ENCODE results near the gene RAD21L1. TPM values are rescaled to one million over a fixed set of nuclear protein-coding genes. Genes with fewer than 3 reads are reported as not detected.

Gene RAD21L1
- total RNA-seq, 4 donors from 2014 or later: 0.39 TPM; not detected in 3

GRCh38 chr20:1296117-1296610, 70.3 kb downstream of the RAD21L1 start:
- Histone ChIP-seq H3K27me3 (no peaks in the 10 kb centered on the region), H3K27ac (no peak overlapping the region), H3K4me3 (no peak overlapping the region), H3K9me3 (no peaks in the 10 kb centered on the region), H3K4me1 (peaks cover 0 to under 1% (median 0%) of the 10 kb centered on the region in 4 donors), H3K36me3 (peaks cover 0 to 4% (median 0%) of the 10 kb centered on the region in 3 donors)
- TF ChIP-seq CTCF (IDR thresholded peaks at IDR 0.05) (no peak), POLR2A (IDR thresholded peaks at IDR 0.05) (no peak), EP300 (IDR thresholded peaks at IDR 0.05) (no peak)
- WGBS, 2 donors: 91 to 96% methylated on average over 14 to 20 of the region's 20 CpGs
- no peak for DNase-seq (ENCODE audit: low spot score in 2 of 2)

DNA sequence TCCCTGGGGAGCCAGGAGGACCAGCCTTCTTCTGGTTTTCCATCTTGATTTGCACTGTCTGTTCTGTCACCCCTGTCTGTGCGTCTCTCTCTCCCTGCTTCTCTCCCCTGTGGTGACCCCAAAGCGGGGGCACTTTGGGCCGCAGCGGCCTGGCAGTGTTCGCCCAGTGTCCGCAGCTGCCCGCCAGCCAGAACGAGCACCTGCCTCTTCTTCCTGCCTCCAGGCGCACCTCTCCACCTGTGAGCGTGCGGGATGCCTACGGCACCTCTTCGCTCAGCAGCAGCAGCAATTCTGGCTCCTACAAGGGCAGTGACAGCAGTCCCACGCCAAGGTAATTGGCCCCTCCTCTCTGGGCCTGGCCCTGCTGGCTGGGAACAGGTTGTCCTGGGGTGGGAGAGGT, 71.1 kb downstream of the RAD21L1 start:
- Histone ChIP-seq H3K36me3 (peaks cover 0 to 4% (median 0%) of the 10 kb centered on the region in 3 donors), H3K27ac (no peak overlapping the region), H3K4me3 (no peak overlapping the region), H3K27me3 (no peaks in the 10 kb centered on the region), H3K4me1 (no peaks in the 10 kb centered on the region), H3K9me3 (no peaks in the 10 kb centered on the region)
- TF ChIP-seq POLR2A (IDR thresholded peaks at IDR 0.05) (no peak), EP300 (IDR thresholded peaks at IDR 0.05) (no peak), CTCF (IDR thresholded peaks at IDR 0.05) (no peak)
- no peak for DNase-seq (ENCODE audit: low spot score in 2 of 2)
- 91 to 93% methylated on average over 13 to 14 of the region's 14 CpGs for WGBS, 2 donors

GRCh38 chr20:1297486-1297885, 71.6 kb downstream of the RAD21L1 start:
- TF ChIP-seq POLR2A (IDR thresholded peaks at IDR 0.05): no peak
- no peak for TF ChIP-seq CTCF (IDR thresholded peaks at IDR 0.05)
- no peak for TF ChIP-seq EP300 (IDR thresholded peaks at IDR 0.05)
- no peaks in the 10 kb centered on the region for H3K9me3 ChIP-seq
- H3K4me1 ChIP-seq: no peaks in the 10 kb centered on the region
- no peaks in the 10 kb centered on the region for H3K27me3 ChIP-seq
- H3K4me3 ChIP-seq: no peak overlapping the region
- DNase-seq (ENCODE audit: low spot score in 2 of 2): no peak
- H3K27ac ChIP-seq: no peak overlapping the region
- WGBS, 2 donors: 93 to 100% methylated on average over 2 of the region's 2 CpGs
- H3K36me3 ChIP-seq: peaks cover 0 to 4% (median 0%) of the 10 kb centered on the region in 3 donors

DNA sequence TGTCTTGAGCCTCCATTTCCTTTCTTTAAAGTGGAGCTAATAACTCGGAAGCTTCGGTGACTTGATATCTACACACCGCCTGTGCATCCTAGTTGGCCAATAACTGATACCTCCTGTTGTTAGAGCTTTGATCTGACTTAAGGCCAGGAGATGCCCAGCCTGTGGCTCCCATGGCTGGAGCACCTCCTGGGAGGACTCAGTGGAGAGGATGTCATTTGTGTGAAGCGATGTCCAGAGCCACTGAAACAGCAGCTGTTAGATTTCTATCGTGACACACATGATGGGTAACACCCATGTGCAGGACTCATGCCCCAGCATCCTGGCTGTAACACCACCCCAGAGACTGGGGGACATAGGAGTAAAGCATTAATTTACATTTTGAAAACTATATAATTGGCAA, 72.3 kb downstream of the RAD21L1 start:
- H3K36me3 ChIP-seq: peaks cover 0 to 4% (median 0%) of the 10 kb centered on the region in 3 donors
- H3K27me3 ChIP-seq: no peaks in the 10 kb centered on the region
- WGBS, 2 donors: 88 to 97% methylated on average over 5 of the region's 5 CpGs
- no peaks in the 10 kb centered on the region for H3K9me3 ChIP-seq
- no peak overlapping the region for H3K4me3 ChIP-seq
- TF ChIP-seq POLR2A (IDR thresholded peaks at IDR 0.05) (no peak), EP300 (IDR thresholded peaks at IDR 0.05) (no peak), CTCF (IDR thresholded peaks at IDR 0.05) (no peak)
- no peak overlapping the region for H3K27ac ChIP-seq
- no peak for DNase-seq (ENCODE audit: low spot score in 2 of 2)
- H3K4me1 ChIP-seq: no peaks in the 10 kb centered on the region

DNA sequence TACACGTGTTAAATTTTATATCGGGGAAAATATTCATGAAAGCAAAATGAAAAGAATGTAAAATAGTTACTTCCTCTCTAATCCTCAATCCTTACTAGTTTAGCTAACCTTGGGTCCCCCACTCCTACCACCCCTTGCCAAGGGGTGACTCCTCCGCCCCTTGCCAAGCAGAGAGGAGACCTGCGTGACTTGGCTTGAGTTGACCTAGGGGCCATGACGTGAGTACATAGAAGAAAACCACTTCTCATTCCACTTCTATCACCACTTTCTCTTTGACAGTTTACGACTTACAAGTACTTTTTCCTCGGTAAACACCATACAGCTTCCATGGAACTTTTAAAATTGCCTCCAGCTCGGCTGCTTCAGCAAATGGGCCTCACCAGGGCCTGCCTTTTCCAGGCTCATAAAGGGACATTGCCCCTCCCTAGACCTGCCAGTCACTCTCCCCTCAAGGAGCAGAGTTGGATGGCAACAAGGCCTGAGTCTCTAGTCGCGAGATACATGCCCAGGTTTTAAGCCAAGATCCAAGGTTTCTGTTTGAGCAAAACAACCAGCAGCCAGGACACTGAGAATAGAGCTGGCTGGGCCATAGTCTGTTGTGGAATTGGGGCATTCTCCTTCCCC, 73.2 kb downstream of the RAD21L1 start:
- H3K4me3 ChIP-seq: no peak overlapping the region
- DNase-seq (ENCODE audit: low spot score in 2 of 2): no peak
- H3K27ac ChIP-seq: no peak overlapping the region
- no peaks in the 10 kb centered on the region for H3K4me1 ChIP-seq
- no peak for TF ChIP-seq EP300 (IDR thresholded peaks at IDR 0.05)
- H3K27me3 ChIP-seq: no peaks in the 10 kb centered on the region
- WGBS, 2 donors: 80 to 81% methylated on average over 10 of the region's 10 CpGs
- no peaks in the 10 kb centered on the region for H3K9me3 ChIP-seq
- H3K36me3 ChIP-seq: peaks cover 0 to 4% (median 0%) of the 10 kb centered on the region in 3 donors
